T-helper 2 cell (primary cell): ENCODE results near the gene RAI1.
A peak's percentile ranks its signal among the peaks of the same experiment; 100 is the strongest.

ENCODE experiments used
- DNase-seq, 5 experiments: peaks; one replicate each; pipeline versions ENCODE4 v3.0.0 to v3.0.0-alpha.2; 2012 to 2022

RAI1 gene

DNA sequence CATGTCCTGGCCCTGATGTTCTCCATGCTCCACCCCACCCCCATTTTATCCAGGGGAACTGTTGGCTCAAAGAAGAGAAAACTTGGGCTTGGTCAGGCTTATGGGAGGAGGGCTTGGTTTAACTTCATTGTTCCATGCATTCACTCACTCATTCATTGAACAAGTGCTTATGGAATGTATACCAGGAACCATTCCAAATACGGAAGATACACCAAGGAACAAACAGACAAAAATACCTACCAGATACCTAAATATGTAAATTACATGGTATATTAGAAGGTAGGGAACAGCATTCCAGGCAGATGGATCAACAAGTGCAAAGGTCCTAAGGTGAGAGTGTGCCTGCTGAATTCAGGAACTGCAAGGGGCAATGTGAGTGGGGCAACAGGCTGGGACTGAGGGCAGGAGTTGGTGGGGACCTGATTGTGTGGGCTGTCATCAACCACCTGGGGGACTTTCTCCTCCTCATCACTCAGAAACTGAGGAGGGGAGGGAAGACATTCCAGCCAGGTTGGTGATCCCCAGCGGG lies 39.9 kb downstream of the RAI1 start:
- no peak for DNase-seq

DNA sequence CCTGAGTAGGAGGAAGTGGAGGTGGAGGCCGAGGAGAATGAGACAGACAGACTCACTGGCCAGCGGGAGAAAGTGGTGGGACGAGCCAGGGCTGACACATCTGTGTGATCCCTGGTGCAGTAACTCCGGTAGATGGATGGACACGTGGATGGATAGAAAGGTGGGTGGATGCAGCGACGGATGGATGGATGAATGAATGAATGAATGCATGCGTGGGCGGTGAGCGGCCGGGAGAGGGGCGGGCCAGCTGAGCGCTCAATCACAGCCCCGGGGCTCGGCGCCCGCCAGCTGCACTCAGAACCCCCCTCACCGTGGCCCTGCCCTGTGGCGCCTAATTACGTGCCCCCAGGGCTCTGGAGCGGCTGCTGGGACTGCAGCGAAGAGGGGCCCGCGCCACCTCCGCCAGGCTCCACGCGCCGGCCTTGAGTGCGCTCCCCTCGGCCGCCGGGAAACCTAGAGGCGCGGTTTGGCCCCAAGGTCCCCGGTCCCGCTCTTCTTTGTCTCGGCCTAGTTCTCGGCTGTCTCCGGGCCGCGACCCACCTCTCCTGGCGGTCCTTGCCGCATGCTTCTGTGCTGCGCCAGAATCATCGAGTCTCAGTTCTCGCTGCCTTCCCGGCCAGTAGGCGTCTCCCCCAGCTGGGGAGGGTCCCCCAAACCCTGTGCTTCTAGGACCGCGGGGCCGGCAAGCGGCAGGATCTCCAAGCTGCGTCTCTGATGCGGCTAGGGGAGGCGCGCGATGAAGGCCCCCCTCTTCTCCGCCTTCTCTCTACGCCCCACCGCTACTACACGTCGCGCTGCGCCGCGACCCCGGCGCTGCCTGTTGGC lies 41.0 kb downstream of the RAI1 start:
- DNase-seq: no peak

GRCh38 chr17:17722906-17723353 lies 41.7 kb downstream of the RAI1 start:
- no peak for DNase-seq

DNA sequence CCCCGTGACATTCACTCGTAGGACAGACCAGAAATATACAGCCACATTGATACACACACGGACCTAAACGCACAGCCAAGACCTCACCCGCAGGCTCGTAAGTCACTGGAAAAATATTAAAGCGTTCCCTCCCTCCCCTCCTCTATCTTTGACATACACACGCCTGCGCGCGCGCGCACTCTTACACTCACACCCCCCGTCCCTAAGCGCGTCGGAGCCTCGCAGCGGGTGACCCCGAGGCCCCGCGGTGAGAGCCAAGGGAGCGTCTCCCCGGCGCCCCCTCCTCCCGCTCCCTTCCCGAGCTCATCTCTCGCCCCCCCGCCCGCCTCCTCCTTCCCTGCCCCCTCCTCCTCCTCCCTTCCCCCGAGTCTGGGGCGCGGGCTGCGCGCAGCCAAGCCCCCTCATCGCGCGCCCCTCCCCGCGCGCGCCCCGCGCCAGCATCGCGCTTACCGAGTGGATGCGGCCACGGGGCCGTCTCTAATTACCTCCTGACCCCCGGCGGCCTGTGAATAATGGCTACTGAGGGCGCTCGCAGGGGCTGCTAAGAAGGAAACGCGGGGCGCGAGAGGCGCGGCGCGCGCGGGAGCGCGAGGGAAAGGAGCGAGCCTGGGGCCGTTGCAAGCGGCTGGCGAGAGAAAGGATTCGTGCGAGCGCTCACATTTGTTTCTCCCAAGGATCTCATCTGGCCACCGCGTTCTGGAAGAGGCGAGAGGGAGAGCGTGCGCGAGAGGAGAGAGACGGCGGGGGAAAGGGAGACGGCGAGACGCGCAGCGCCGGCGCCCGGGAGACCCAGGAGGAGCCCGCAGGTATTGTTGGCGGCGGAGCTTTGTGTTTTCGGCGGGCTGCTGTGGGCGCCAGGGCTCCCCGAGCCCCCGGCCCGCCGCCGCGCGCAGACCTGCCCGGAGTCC lies 42.4 kb downstream of the RAI1 start:
- peak in 1 of 5 experiments; percentile 36 for DNase-seq

GRCh38 chr17:17724307-17725010 lies 43.2 kb downstream of the RAI1 start:
- peak in 1 of 5 experiments; percentile 32 for DNase-seq

DNA sequence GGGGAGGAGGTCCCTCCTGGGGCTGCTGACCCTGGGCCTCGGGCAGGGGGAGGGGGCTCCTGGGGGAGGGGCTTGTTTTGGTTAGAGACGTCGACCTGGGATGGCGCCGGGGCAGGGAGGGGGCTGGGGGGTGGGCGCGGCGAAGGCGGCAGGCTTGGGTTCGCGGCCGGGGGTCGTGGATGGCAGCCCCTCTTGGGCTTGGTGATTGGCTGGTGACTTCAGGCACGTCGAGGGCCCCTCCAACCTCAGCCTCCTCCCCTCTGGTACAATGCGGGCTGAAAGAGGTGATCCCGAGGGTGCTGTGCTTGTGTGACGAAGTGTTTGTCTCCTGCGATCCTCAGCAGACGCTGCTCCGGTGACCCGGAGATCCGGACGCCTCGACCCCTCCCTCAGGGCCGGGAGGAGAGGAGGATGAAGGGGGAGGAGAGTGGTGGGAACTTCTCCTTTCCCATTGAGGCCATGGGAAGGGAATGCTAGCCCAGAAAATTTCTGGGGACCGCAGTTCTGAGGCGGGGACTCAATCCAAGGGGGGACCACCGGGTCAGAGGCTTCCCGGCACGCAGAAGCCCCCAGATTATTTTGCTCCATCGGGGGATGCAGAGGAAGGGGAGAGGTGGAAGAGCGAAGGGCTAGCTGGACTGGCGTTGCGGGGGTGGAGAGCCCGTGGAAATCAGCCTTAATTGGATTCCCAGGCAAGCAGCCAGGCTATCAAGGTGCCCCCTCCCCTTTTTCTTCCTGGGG lies 43.9 kb downstream of the RAI1 start:
- no peak for DNase-seq

DNA sequence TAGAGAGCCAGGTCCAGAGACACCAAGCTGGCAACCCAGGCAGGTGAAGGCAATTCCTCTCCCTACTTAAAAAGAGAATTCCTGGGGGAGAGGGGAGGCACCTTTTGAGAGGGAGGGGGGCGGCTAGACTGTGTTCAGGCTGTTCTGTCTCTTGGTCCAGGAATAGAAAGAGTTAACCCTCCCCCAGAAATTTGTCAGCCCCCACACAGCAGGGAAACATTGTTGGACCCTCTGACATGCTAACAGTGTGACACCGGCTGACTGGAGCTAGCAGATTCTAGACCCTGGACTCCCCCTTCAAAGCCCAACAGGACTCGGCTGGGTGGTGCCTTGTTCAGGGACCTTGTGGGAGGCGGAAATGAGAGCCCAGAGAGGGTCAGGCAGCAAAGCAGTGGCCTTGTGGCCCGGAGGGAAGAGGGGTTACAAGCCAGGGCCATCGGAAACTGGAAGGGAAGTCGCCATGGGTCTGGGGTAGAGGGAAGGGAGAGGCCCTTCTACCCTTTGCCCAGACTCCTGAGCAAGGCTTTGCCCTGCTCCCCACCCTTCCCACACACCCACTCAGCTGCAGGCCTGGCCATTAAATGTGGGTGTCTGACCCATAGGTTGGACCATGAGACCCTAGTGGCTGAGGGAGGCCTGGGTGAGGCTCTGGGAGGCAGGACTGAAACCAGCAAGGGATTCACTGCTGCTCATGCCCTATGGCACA lies 44.6 kb downstream of the RAI1 start:
- DNase-seq: no peak

GRCh38 chr17:17726458-17727060 lies 45.3 kb downstream of the RAI1 start:
- no peak for DNase-seq

DNA sequence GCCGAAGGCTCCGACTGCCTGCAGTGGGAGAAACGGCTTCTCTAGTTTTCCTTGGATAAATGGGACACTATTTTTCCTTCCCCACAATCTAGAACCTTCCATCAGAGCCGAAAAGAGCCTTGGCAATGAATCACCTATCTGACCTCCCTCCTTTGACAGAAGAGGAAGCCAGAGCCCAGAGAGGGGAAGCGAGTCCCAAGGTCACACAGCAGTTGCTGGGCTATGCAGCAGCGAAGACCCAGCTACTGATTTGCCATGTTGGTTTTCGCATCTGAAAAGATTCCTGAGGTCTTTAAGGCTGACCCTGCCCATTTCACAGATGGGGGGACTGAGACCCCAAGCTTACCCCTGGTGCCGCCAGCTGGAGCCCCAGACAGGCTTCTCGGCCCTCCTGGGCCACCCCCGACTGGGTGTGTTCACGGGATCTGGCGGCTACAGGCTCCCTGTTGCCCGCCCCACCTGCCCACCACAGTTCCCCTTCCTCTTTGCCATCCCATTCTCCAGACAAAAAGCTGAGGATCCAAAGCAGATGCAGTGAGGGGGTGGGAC lies 45.9 kb downstream of the RAI1 start:
- DNase-seq: no peak

- DNase-seq: no peak
These were observed 46.9 kb downstream of the RAI1 start for GRCh38 chr17:17728146-17728545.

DNA sequence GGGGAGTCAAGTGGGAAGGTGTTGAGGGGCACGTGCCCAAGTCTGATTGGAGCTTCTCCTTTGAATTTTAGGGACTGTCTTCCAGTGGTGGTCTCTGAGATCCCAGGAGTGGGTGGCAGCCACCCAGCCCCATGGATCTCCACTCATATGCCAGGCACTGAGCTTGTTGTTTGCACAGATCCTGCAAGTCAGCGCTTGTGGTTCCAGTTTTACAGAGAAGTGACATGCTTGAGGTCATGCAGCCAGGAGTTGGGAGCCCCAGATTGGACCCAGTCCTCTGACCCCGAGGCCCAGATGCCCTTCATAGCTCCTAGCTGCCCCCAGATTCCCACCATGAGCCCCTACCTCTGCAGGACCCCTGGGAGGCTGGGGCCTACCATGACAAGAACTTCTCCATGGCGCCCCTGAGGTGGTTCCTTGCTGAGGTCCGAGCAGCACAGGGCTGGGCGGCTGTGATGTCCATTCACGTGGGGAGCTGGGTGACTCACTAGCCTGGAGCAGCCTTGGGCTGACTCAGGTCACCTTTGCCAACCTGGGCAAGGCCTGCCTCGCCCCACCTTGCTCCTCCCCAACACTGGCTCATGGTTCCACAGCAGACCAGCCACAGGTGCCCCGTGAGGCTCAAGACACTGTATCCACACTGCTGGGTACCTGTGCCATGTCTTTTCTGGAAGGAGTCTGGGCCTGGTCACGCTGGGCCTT lies 47.4 kb downstream of the RAI1 start:
- no peak for DNase-seq

- peak in 4 of 5 experiments; percentile 17 to 59 (median 30) for DNase-seq
These were observed 48.5 kb downstream of the RAI1 start for GRCh38 chr17:17729620-17730249.

DNA sequence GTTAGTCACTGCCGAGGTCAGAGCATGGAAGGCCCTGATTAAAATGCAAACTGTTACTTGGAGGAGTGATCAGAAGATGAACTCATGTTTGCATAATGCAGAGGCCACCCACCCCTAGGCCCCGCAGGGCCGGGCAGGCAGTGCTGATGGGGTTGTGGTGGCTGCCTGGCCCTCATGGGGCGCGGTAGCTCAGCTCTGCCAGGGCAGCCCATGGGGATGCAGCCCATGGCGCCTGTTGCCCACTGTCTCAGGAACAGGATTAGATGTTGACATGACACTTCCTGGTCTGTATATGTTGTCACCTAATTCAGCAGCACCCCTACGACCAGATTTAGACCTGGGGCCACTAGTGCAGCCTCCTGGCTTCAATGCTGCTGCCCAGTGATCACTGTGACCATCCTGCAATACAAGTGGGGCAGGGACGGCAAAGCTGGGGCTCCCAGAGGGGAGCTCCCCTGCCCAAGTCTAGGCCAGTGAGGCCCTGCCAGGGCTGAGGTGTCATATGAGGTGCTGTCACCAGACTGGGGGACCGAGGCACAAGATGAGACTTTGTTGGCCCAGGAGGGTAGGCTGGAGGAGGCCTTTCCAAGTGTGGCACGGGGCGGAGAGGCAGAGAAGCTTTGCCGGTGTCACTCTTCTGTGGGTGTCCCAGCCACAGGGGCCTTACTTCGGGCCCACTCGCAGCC lies 49.1 kb downstream of the RAI1 start:
- no peak for DNase-seq

GRCh38 chr17:17732444-17732843 lies 51.2 kb downstream of the RAI1 start:
- DNase-seq: no peak

DNA sequence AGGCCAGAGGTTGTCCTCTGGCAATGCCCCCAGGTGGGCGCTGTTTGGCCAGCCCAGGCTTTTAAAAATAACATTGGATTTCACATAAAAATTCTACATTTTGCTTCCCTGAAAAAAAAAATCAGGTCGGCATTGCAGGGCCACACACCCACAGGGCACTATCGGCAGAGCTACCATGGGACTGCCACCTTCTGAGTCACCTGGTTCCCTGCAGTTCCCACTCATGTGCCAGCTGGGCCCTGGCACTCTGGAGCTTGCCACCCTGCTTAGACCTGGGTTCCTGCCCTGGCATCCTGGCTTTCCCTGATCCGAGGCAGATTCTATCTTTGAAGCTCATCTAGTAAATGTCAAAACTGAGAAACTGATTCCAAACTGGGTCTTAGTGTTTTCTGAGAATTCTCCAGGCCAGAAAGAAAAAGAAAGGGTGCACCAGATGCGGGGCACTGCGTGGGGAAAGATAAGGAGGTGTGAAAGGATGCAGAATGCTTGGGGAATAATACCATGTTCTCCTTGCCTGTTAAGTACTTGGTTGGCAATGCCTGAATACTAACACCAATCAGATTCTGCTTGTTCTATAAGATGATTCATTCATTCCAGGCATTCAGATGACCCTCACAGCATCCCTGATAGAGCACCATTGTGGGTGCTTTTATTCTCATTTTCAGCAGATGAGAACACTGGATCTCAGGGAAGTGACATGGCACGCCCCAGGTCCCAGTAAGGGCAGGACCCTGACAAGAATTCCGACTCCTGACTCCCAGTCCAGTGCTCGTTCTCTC lies 51.8 kb downstream of the RAI1 start:
- DNase-seq: no peak

GRCh38 chr17:17736205-17737183 lies 55.2 kb downstream of the RAI1 start:
- no peak for DNase-seq
